ENCODE measurements around the gene RPS6KB2. TPM values are rescaled to one million over a fixed set of nuclear protein-coding genes. Genes with fewer than 3 reads are reported as not detected.

The RPS6KB2 gene
- total RNA-seq, 1 experiment from 2014 or later: 54.0 TPM

GRCh38 chr11:67437809-67438157 lies 9.5 kb downstream of the RPS6KB2 start:
- no peaks in the 10 kb centered on the region; the same call in none of the 2 replicates for H3K36me3 ChIP-seq (ENCODE audit: low read depth)
- H3F3A ChIP-seq (ENCODE audit: insufficient read depth, low read depth): peaks cover 29% of the 10 kb centered on the region
- H3K27me3 ChIP-seq (ENCODE audit: insufficient read depth, low read depth): no peaks in the 10 kb centered on the region
- H3K4me3 ChIP-seq: no peak overlapping the region
- peaks cover 7% of the 10 kb centered on the region for H3K79me2 ChIP-seq (ENCODE audit: low read depth)
- peaks cover 15% of the 10 kb centered on the region for H3K4me1 ChIP-seq (replicated peaks; ENCODE audit: insufficient read depth)
- no peaks in the 10 kb centered on the region for H3K9me3 ChIP-seq (ENCODE audit: insufficient read depth, low read depth)
- H2AFZ ChIP-seq: no peak overlapping the region
- ChIA-PET POLR2A (ENCODE audit: unreplicated experiment) (no interaction called here), CTCF (no interaction called here)
- intact Hi-C loops (cut with micrococcal nuclease; ENCODE audit: unreplicated experiment): no loop called here
- TF ChIP-seq CTCF (conservative IDR thresholded peaks at IDR 0.05) (no peak), EZH2 (IDR thresholded peaks at IDR 0.05; ENCODE audit: low read depth) (no peak)
- BruUV-seq (replicated peaks): no TSS peak
- peaks cover 6% of the 10 kb centered on the region; the same call in 1 of the 2 replicates for H4K20me1 ChIP-seq (ENCODE audit: insufficient read depth)
- H3K4me2 ChIP-seq: no peak overlapping the region
- no peak for DNase-seq
- H3K27ac ChIP-seq: no peak overlapping the region
- H3K9me2 ChIP-seq (ENCODE audit: insufficient read depth): no peaks in the 10 kb centered on the region

GRCh38 chr11:67438158-67438902 lies 10.0 kb downstream of the RPS6KB2 start:
- Histone ChIP-seq H3K79me2 (ENCODE audit: low read depth) (peaks cover 10% of the 10 kb centered on the region), H3K27me3 (ENCODE audit: insufficient read depth, low read depth) (no peaks in the 10 kb centered on the region), H3K27ac (no peak overlapping the region), H3K4me1 (replicated peaks; ENCODE audit: insufficient read depth) (peaks cover 12% of the 10 kb centered on the region), H4K20me1 (ENCODE audit: insufficient read depth) (peaks cover 6% of the 10 kb centered on the region; the same call in 1 of the 2 replicates), H3K4me3 (no peak overlapping the region), H3F3A (ENCODE audit: insufficient read depth, low read depth) (peaks cover 29% of the 10 kb centered on the region), H3K9me3 (ENCODE audit: insufficient read depth, low read depth) (no peaks in the 10 kb centered on the region), H3K36me3 (ENCODE audit: low read depth) (no peaks in the 10 kb centered on the region; the same call in none of the 2 replicates), H2AFZ (no peak overlapping the region), H3K9me2 (ENCODE audit: insufficient read depth) (no peaks in the 10 kb centered on the region), H3K4me2 (no peak overlapping the region)
- ChIA-PET CTCF (no interaction called here), POLR2A (ENCODE audit: unreplicated experiment) (no interaction called here)
- TF ChIP-seq CTCF (conservative IDR thresholded peaks at IDR 0.05) (no peak), EZH2 (IDR thresholded peaks at IDR 0.05; ENCODE audit: low read depth) (no peak)
- no TSS peak for BruUV-seq (replicated peaks)
- intact Hi-C loops (cut with micrococcal nuclease; ENCODE audit: unreplicated experiment): no loop called here
- DNase-seq: no peak

- ChIA-PET CTCF (no interaction called here), POLR2A (ENCODE audit: unreplicated experiment) (interaction anchor here (0.6 to 0.7 kb wide), 2 partner anchors 33 to 41 kb away, joined by 3 read pairs; no protein-coding TSS in a partner anchor)
- Histone ChIP-seq H3K9me3 (ENCODE audit: insufficient read depth, low read depth) (no peaks in the 10 kb centered on the region), H3K4me1 (replicated peaks; ENCODE audit: insufficient read depth) (peaks cover 12% of the 10 kb centered on the region), H3K4me3 (no peak overlapping the region), H2AFZ (no peak overlapping the region), H3K36me3 (ENCODE audit: low read depth) (no peaks in the 10 kb centered on the region; the same call in none of the 2 replicates), H3K79me2 (ENCODE audit: low read depth) (peaks cover 16% of the 10 kb centered on the region), H4K20me1 (ENCODE audit: insufficient read depth) (0 out of 2 replicates have a peak, but pooled peaks cover 6% of the 10 kb centered on the region), H3K27ac (no peak overlapping the region), H3K9me2 (ENCODE audit: insufficient read depth) (no peaks in the 10 kb centered on the region), H3K4me2 (no peak overlapping the region), H3K27me3 (ENCODE audit: insufficient read depth, low read depth) (no peaks in the 10 kb centered on the region), H3F3A (ENCODE audit: insufficient read depth, low read depth) (peaks cover 37% of the 10 kb centered on the region)
- peak; percentile 41; the same call in 1 of the 2 replicates for TF ChIP-seq CTCF (conservative IDR thresholded peaks at IDR 0.05)
- TF ChIP-seq EZH2 (IDR thresholded peaks at IDR 0.05; ENCODE audit: low read depth): no peak
- BruUV-seq (replicated peaks): no TSS peak
- intact Hi-C loops (cut with micrococcal nuclease; ENCODE audit: unreplicated experiment): loop anchor here (5.0 kb wide), 1 partner anchor 68 kb away; the partner anchor contains the start of genes CDK2AP2 and PITPNM1
- peak in 1 of 2 experiments; percentile 52 for DNase-seq
Observed at GRCh38 chr11:67439321-67440228, 11.3 kb downstream of the RPS6KB2 start.

All from PC-9 (cell line).